LNCaP clone FGC (cell line): Measurements from ENCODE around the gene UQCC2.

Experiments
- DNase-seq: peaks from one replicate; pipeline ENCODE4 v3.0.0-alpha.2; 2011; ENCODE audit warnings: low read depth
- H3K4me3 ChIP-seq: 2 replicates; pipeline ENCODE4 v1.5.1; 2011; ENCODE audit warnings: mild to moderate bottlenecking, low read depth, low read length, control low read depth
- CTCF ChIP-seq: IDR thresholded peaks from 2 replicates; pipeline ENCODE4 v1.5.1; 2012; ENCODE audit warnings: mild to moderate bottlenecking; ENCODE audit not compliant: control insufficient read depth, insufficient read depth; ENCODE audit errors: extremely low read depth

UQCC2 gene

GRCh38 chr6:33726696-33727095, 15.2 kb upstream of the UQCC2 start:
- TF ChIP-seq CTCF: no peak
- no peak overlapping the region for H3K4me3 ChIP-seq
- DNase-seq: no peak

GRCh38 chr6:33725891-33726673, 14.6 kb upstream of the UQCC2 start:
- no peak for TF ChIP-seq CTCF
- no peak overlapping the region for H3K4me3 ChIP-seq
- DNase-seq: no peak

GRCh38 chr6:33725222-33725621, 13.7 kb upstream of the UQCC2 start:
- no peak overlapping the region for H3K4me3 ChIP-seq
- no peak for DNase-seq
- TF ChIP-seq CTCF: no peak

GRCh38 chr6:33724102-33725023, 12.9 kb upstream of the UQCC2 start:
- H3K4me3 ChIP-seq: no peak overlapping the region
- DNase-seq: no peak
- no peak for TF ChIP-seq CTCF

GRCh38 chr6:33723371-33724085, 12.0 kb upstream of the UQCC2 start:
- DNase-seq: no peak
- no peak overlapping the region for H3K4me3 ChIP-seq
- no peak for TF ChIP-seq CTCF

GRCh38 chr6:33722103-33722623, 10.7 kb upstream of the UQCC2 start:
- TF ChIP-seq CTCF: no peak
- no peak for DNase-seq
- H3K4me3 ChIP-seq: no peak overlapping the region
